IMR-90 (cell line): ENCODE measurements around the gene CHTF8. TPM values are rescaled to one million over a fixed set of nuclear protein-coding genes. Genes with fewer than 3 reads are reported as not detected.
A peak's percentile ranks its signal among the peaks of the same experiment; 100 is the strongest.

Experiments
- ATAC-seq: fragments of 200-7000 bp; cut with Tn5 transposase; 2 replicates; pipeline ENCODE4 v1.9.1; 2020; ENCODE audit warnings: low read depth, mild to moderate bottlenecking, moderate library complexity
- BruUV-seq: library from RNA; stranded (reverse); fragments of 400-500 nt; replicated peaks from 2 replicates; lab custom pipeline; 2021; lab: Mats Ljungman, UMichigan
- CTCF ChIA-PET: fragments of 300-600 bp; formaldehyde crosslinking; extraction: SDS; loops from one replicate; lab custom pipeline; 2021; ENCODE audit warnings: antibody characterized with exemption; lab: Yijun Ruan, JAX
- POLR2A ChIA-PET: fragments of 300-600 bp; sonication (Branson Sonifier 250); formaldehyde crosslinking; loops from one replicate; lab custom pipeline; 2022; ENCODE audit warnings: antibody characterized with exemption; ENCODE audit not compliant: unreplicated experiment; lab: Charles Lee
- DNase-seq: peaks from one replicate; pipeline ENCODE4 v3.0.0; 2013
- H2AFZ ChIP-seq: replicated peaks from 2 replicates; pipeline ENCODE3; 2013; ENCODE audit warnings: low read length, mild to moderate bottlenecking; ENCODE audit not compliant: poor library complexity
- H2AK5ac ChIP-seq: 2 replicates; pipeline ENCODE4 v1.6.1; 2013; ENCODE audit warnings: low read depth, low read length, inconsistent platforms
- H2AK9ac ChIP-seq: replicated peaks from 2 replicates; pipeline ENCODE3; 2013; ENCODE audit warnings: mild to moderate bottlenecking, low read depth, low read length, moderate library complexity; ENCODE audit not compliant: poor library complexity
- H2BK120ac ChIP-seq: 2 replicates; pipeline ENCODE4 v1.6.1; 2013; ENCODE audit warnings: low read depth, low read length, inconsistent platforms
- H2BK15ac ChIP-seq: 3 replicates; pipeline ENCODE4 v1.6.1; 2013; ENCODE audit warnings: low read depth, low read length, inconsistent platforms
- H2BK20ac ChIP-seq: 2 replicates; pipeline ENCODE4 v1.6.1; 2013; ENCODE audit warnings: low read depth, mild to moderate bottlenecking, inconsistent platforms, low read length, moderate library complexity
- H2BK5ac ChIP-seq: 2 replicates; pipeline ENCODE4 v1.6.1; 2013; ENCODE audit warnings: mild to moderate bottlenecking, low read depth, low read length, inconsistent platforms; ENCODE audit not compliant: poor library complexity, severe bottlenecking
- H3K14ac ChIP-seq: replicated peaks from 2 replicates; pipeline ENCODE4 v1.6.1; 2013; ENCODE audit warnings: low read depth, low read length, inconsistent platforms
- H3K18ac ChIP-seq: 2 replicates; pipeline ENCODE4 v1.6.1; 2013; ENCODE audit warnings: low read depth, low read length, control low read depth
- H3K23ac ChIP-seq: 2 replicates; pipeline ENCODE4 v1.6.1; 2013; ENCODE audit warnings: low read depth, low read length, inconsistent platforms
- H3K27ac ChIP-seq: 2 replicates; pipeline ENCODE4 v1.5.1; 2013; ENCODE audit warnings: mild to moderate bottlenecking, control low read depth, low read length; ENCODE audit not compliant: insufficient read depth
- H3K27me3 ChIP-seq: 2 replicates; pipeline ENCODE4 v1.6.1; 2013; ENCODE audit warnings: low read length; ENCODE audit not compliant: control insufficient read depth, insufficient read depth
- H3K36me3 ChIP-seq: 2 replicates; pipeline ENCODE4 v1.6.1; 2013; ENCODE audit warnings: low read length, mixed read lengths; ENCODE audit not compliant: control insufficient read depth, insufficient read depth
- H3K4ac ChIP-seq: 2 replicates; pipeline ENCODE4 v1.6.1; 2013; ENCODE audit warnings: low read depth, low read length, inconsistent platforms
- H3K4me1 ChIP-seq: 2 replicates; pipeline ENCODE4 v1.6.1; 2013; ENCODE audit warnings: low read length, mixed read lengths; ENCODE audit not compliant: control insufficient read depth, insufficient read depth
- H3K4me2 ChIP-seq: 2 replicates; pipeline ENCODE4 v1.6.1; 2013; ENCODE audit warnings: low read depth, mild to moderate bottlenecking, control low read depth, low read length, moderate library complexity
- H3K4me3 ChIP-seq: 2 replicates; pipeline ENCODE4 v1.5.1; 2013; ENCODE audit warnings: low read depth, mild to moderate bottlenecking, control low read depth, low read length, moderate library complexity; ENCODE audit not compliant: insufficient read depth
- H3K56ac ChIP-seq: 2 replicates; pipeline ENCODE4 v1.6.1; 2013; ENCODE audit warnings: low read length, inconsistent platforms; ENCODE audit not compliant: insufficient read depth; ENCODE audit errors: extremely low read depth
- H3K79me1 ChIP-seq, 2 experiments: 2 replicates each; pipeline ENCODE4 v1.6.1; 2013; ENCODE audit warnings: low read length in 2 of 2, inconsistent platforms in 1 of 2, low read depth in 1 of 2
- H3K9ac ChIP-seq: 2 replicates; pipeline ENCODE4 v1.6.1; 2013; ENCODE audit warnings: low read depth, low read length, control low read depth
- H3K9me1 ChIP-seq: 2 replicates; pipeline ENCODE4 v1.6.1; 2013; ENCODE audit warnings: low read length, inconsistent platforms; ENCODE audit not compliant: insufficient read depth
- H3K9me3 ChIP-seq: 2 replicates; pipeline ENCODE4 v1.6.1; 2013; ENCODE audit warnings: low read length; ENCODE audit not compliant: control insufficient read depth, insufficient read depth
- H4K20me1 ChIP-seq: 2 replicates; pipeline ENCODE4 v1.6.1; 2013; ENCODE audit warnings: low read length, inconsistent platforms; ENCODE audit not compliant: insufficient read depth
- H4K5ac ChIP-seq: 2 replicates; pipeline ENCODE4 v1.6.1; 2013; ENCODE audit warnings: mild to moderate bottlenecking, low read depth, low read length, control low read depth
- H4K8ac ChIP-seq, 2 experiments: 2 replicates each; pipeline ENCODE4 v1.6.1; 2013; ENCODE audit warnings: low read depth in 2 of 2, low read length in 2 of 2, control low read depth in 1 of 2, inconsistent platforms in 1 of 2
- H4K91ac ChIP-seq: 2 replicates; pipeline ENCODE4 v1.6.1; 2013; ENCODE audit warnings: low read depth, low read length, inconsistent platforms; ENCODE audit not compliant: insufficient read depth
- BHLHE40 ChIP-seq: fragments of 150-350 bp; IDR thresholded peaks from 2 replicates; pipeline ENCODE4 v1.6.1; 2016; ENCODE audit warnings: mild to moderate bottlenecking, low read depth, low read length
- CEBPB ChIP-seq: IDR thresholded peaks from 2 replicates; pipeline ENCODE4 v1.6.1; 2012; ENCODE audit warnings: low read depth, low read length, improper control_type of control experiment
- CHD1 ChIP-seq: IDR thresholded peaks from 2 replicates; pipeline ENCODE4 v1.6.1; 2012; ENCODE audit warnings: low read depth, low read length, improper control_type of control experiment
- CTCF ChIP-seq: conservative IDR thresholded peaks from 2 replicates; pipeline ENCODE4 v1.5.1; 2012; ENCODE audit warnings: mild to moderate bottlenecking, low read depth, low read length, improper control_type of control experiment
- ELK1 ChIP-seq: fragments of 150-350 bp; IDR thresholded peaks from 2 replicates; pipeline ENCODE4 v1.6.1; 2016; ENCODE audit warnings: low read depth, mild to moderate bottlenecking, low read length, moderate library complexity, borderline replicate concordance
- FOS ChIP-seq: fragments of 150-350 bp; IDR thresholded peaks from 2 replicates; pipeline ENCODE4 v1.6.1; 2016; ENCODE audit warnings: low read depth, low read length
- MAFK ChIP-seq: IDR thresholded peaks from 2 replicates; pipeline ENCODE4 v1.6.1; 2012; ENCODE audit warnings: low read depth, low read length, improper control_type of control experiment
- MAZ ChIP-seq: IDR thresholded peaks from 2 replicates; pipeline ENCODE4 v1.6.1; 2012; ENCODE audit warnings: low read depth, mild to moderate bottlenecking, low read length, improper control_type of control experiment, moderate library complexity, borderline replicate concordance
- MXI1 ChIP-seq: IDR thresholded peaks from 2 replicates; pipeline ENCODE4 v1.6.1; 2012; ENCODE audit warnings: low read depth, mild to moderate bottlenecking, low read length, moderate library complexity, borderline replicate concordance
- NFE2L2 ChIP-seq: fragments of 150-350 bp; IDR thresholded peaks from 2 replicates; pipeline ENCODE4 v1.6.1; 2016; ENCODE audit warnings: low read depth, mild to moderate bottlenecking, low read length
- POLR2A ChIP-seq: IDR thresholded peaks from 2 replicates; pipeline ENCODE4 v1.6.1; 2012; ENCODE audit warnings: mild to moderate bottlenecking, low read depth, low read length
- RAD21 ChIP-seq: IDR thresholded peaks from 2 replicates; pipeline ENCODE4 v1.6.1; 2012; ENCODE audit warnings: low read length, improper control_type of control experiment
- RCOR1 ChIP-seq: IDR thresholded peaks from 2 replicates; pipeline ENCODE4 v1.6.1; 2012; ENCODE audit warnings: mild to moderate bottlenecking, low read length, improper control_type of control experiment; ENCODE audit not compliant: insufficient replicate concordance
- RFX5 ChIP-seq: IDR thresholded peaks from 2 replicates; pipeline ENCODE4 v1.8.0; 2012; ENCODE audit warnings: low read depth, mild to moderate bottlenecking, low read length, moderate library complexity
- SMC3 ChIP-seq: fragments of 150-350 bp; IDR thresholded peaks from 2 replicates; pipeline ENCODE4 v1.6.1; 2016; ENCODE audit warnings: low read depth, mild to moderate bottlenecking, antibody characterized with exemption, low read length, moderate library complexity
- WGBS, 2 experiments: methylation state at CpG; one replicate each; pipeline versions ENCODE4 v1.1.5 to v1.1.7; 2013; ENCODE audit warnings: missing lambda C conversion rate in 2 of 2; ENCODE audit not compliant: insufficient read length in 1 of 2; ENCODE audit errors: extremely low coverage in 2 of 2; 5-methylcytosine and 5-hydroxymethylcytosine counted together
- dilution Hi-C: fragments of 300-500 bp; cut with HindIII; formaldehyde crosslinking; loops from one replicate; pipeline ENCODE4 v1.14.3; 2018; ENCODE audit warnings: low sequenced_read_pairs; ENCODE audit not compliant: unreplicated experiment
- in situ Hi-C: fragments of 300-500 bp; cut with MboI; formaldehyde crosslinking; loops from 3 replicates; pipeline ENCODE4 v1.14.3; 2019; ENCODE audit warnings: low sequenced_read_pairs, inconsistent platforms, mixed read lengths
- intact Hi-C: fragments of 100-400 bp; cut with micrococcal nuclease; formaldehyde crosslinking; loops from 2 replicates; pipeline ENCODE4 v1.10.0; 2022
- polyA plus RNA-seq, 3 experiments: library from polyadenylated mRNA; depleted of rRNA; stranded (reverse); fragments of >200 nt; gene quantifications; 2 replicates each; pipeline ENCODE4 v1.2.3, GENCODE V29; 2012; ENCODE audit warnings: low replicate concordance in 1 of 3
- total RNA-seq: library from RNA; depleted of rRNA; stranded (reverse); fragments of >200 nt; gene quantifications from 2 replicates; pipeline ENCODE4 v1.2.3, GENCODE V29; 2012

Gene CHTF8
- total and polyA plus RNA-seq, 2 of the 4 experiments (the other 2 are of a cell fraction): 47.1 to 122 TPM

GRCh38 chr16:69176033-69176800, 43.8 kb upstream of the CHTF8 start:
- Histone ChIP-seq H3K79me1 (peaks cover 0 to 25% of the 10 kb centered on the region in 2 experiments; a peak in 2 of 4 replicates), H3K23ac (peak overlapping the region; percentile 48; the same call in 1 of the 2 replicates), H3K4me2 (no peak overlapping the region), H3K27ac (peak overlapping the region; percentile 42; the same call in 1 of the 2 replicates), H3K14ac (peak overlapping the region; percentile 82), H3K36me3 (no peaks in the 10 kb centered on the region), H4K91ac (peak overlapping the region; percentile 19; the same call in 1 of the 2 replicates), H3K4me3 (no peak overlapping the region), H2AK5ac (peak overlapping the region; percentile 91), H2BK120ac (peak overlapping the region; percentile 47; the same call in 1 of the 2 replicates), H3K9me1 (peaks cover 16% of the 10 kb centered on the region), H3K56ac (no peak overlapping the region), H2BK20ac (peak overlapping the region; percentile 57; the same call in 1 of the 2 replicates), H2BK5ac (peak overlapping the region; percentile 69), H3K9ac (no peak overlapping the region), H3K18ac (peak overlapping the region; percentile 27; the same call in 1 of the 2 replicates), H3K4me1 (peaks cover 14% of the 10 kb centered on the region), H2AFZ (peak overlapping the region; percentile 33), H3K4ac (peak overlapping the region; percentile 82), H4K8ac (peak overlapping the region in 1 of 2 experiments; percentile 62; a peak in 1 of 4 replicates), H3K27me3 (no peaks in the 10 kb centered on the region), H4K20me1 (no peaks in the 10 kb centered on the region), H2AK9ac (peak overlapping the region; percentile 22), H2BK15ac (peak overlapping the region; percentile 42; the same call in 1 of the 3 replicates), H4K5ac (peak overlapping the region; percentile 14), H3K9me3 (no peaks in the 10 kb centered on the region)
- in situ Hi-C loops: no loop called here
- DNase-seq (peak; percentile 79), ATAC-seq (peak; percentile 64)
- POLR2A ChIA-PET: interaction anchor here (0.6 kb wide), 2 partner anchors 12 to 205 kb away, joined by 3 read pairs; no protein-coding TSS in a partner anchor
- BruUV-seq: no TSS peak
- CTCF ChIA-PET: no interaction called here
- dilution Hi-C loops: no loop called here
- no CpG with 5 or more reads among the region's 4 CpGs for WGBS, 2 experiments
- intact Hi-C loops: no loop called here
- TF ChIP-seq MAZ (no peak), RAD21 (no peak), FOS (no peak), CHD1 (no peak), CEBPB (no peak), SMC3 (no peak), BHLHE40 (no peak), POLR2A (no peak), ELK1 (no peak), RCOR1 (no peak), MXI1 (no peak), MAFK (no peak), CTCF (no peak), NFE2L2 (no peak), RFX5 (no peak)
